Measurements from ENCODE around the gene ZBTB20.

- TF ChIP-seq POLR2A (IDR thresholded peaks at IDR 0.05) (no peak), CTCF (IDR thresholded peaks at IDR 0.05) (no peak)
Observed at GRCh38 chr3:114295946-114296345, 851.1 kb downstream of the ZBTB20 start.

Data from right lobe of liver (tissue), 4 donors.